Neural crest cell (in vitro differentiated cells): Measurements from ENCODE around the gene TRIM74. TPM values are rescaled to one million over a fixed set of nuclear protein-coding genes. Genes with fewer than 3 reads are reported as not detected.
"Not testable (repeated sequence)": the region's sequence is repeated elsewhere in the genome, so short reads cannot be mapped to it uniquely, and the experiment has no call there.

Source experiments
- DNase-seq: peaks from one replicate; pipeline ENCODE4 v3.0.0; 2021; ENCODE audit warnings: low read depth, mixed read lengths, low spot score
- H3K27ac Mint-ChIP-seq: one replicate; pipeline ENCODE4 v1.8.0; 2021; ENCODE audit warnings: mild to moderate bottlenecking, mixed read lengths; ENCODE audit not compliant: unreplicated experiment
- H3K27me3 Mint-ChIP-seq: 2 replicates; pipeline ENCODE4 v1.8.0; 2021; ENCODE audit warnings: low read depth, mild to moderate bottlenecking, mixed read lengths
- H3K36me3 Mint-ChIP-seq: 2 replicates; pipeline ENCODE4 v1.8.0; 2021; ENCODE audit warnings: low read depth, mild to moderate bottlenecking, mixed read lengths
- H3K4me1 Mint-ChIP-seq: 2 replicates; pipeline ENCODE4 v1.8.0; 2021; ENCODE audit warnings: mixed read lengths
- H3K4me3 Mint-ChIP-seq: one replicate; pipeline ENCODE4 v1.8.0; 2021; ENCODE audit warnings: mild to moderate bottlenecking, mixed read lengths
- H3K9me3 Mint-ChIP-seq: 2 replicates; pipeline ENCODE4 v1.8.0; 2021; ENCODE audit warnings: mixed read lengths
- total RNA-seq: library from RNA; stranded (reverse); gene quantifications from 2 replicates; pipeline ENCODE4 v1.2.1, GENCODE V29; 2021
- TF ChIP-seq, protein P1 (sequence below): fragments of 200-600 bp; sonication (generic); conservative IDR thresholded peaks from 2 replicates; pipeline ENCODE4 v1.5.0; 2021; ENCODE audit warnings: antibody characterized with exemption, mild to moderate bottlenecking

The TRIM74 gene
- total RNA-seq, 1 donor from 2014 or later, result 0.96 TPM

- not testable (repeated sequence) for H3K4me1 Mint-ChIP-seq, H3K27ac Mint-ChIP-seq, H3K4me3 Mint-ChIP-seq, H3K9me3 Mint-ChIP-seq, DNase-seq, H3K36me3 Mint-ChIP-seq, H3K27me3 Mint-ChIP-seq
Measured at GRCh38 chr7:72948714-72949113, 20.6 kb downstream of the TRIM74 start.

GRCh38 chr7:72946130-72946745, 23.0 kb downstream of the TRIM74 start:
- H3K27me3 Mint-ChIP-seq, DNase-seq, H3K27ac Mint-ChIP-seq, H3K36me3 Mint-ChIP-seq, H3K4me3 Mint-ChIP-seq, H3K4me1 Mint-ChIP-seq, H3K9me3 Mint-ChIP-seq: not testable (repeated sequence)
- TF ChIP-seq, protein P1, sequence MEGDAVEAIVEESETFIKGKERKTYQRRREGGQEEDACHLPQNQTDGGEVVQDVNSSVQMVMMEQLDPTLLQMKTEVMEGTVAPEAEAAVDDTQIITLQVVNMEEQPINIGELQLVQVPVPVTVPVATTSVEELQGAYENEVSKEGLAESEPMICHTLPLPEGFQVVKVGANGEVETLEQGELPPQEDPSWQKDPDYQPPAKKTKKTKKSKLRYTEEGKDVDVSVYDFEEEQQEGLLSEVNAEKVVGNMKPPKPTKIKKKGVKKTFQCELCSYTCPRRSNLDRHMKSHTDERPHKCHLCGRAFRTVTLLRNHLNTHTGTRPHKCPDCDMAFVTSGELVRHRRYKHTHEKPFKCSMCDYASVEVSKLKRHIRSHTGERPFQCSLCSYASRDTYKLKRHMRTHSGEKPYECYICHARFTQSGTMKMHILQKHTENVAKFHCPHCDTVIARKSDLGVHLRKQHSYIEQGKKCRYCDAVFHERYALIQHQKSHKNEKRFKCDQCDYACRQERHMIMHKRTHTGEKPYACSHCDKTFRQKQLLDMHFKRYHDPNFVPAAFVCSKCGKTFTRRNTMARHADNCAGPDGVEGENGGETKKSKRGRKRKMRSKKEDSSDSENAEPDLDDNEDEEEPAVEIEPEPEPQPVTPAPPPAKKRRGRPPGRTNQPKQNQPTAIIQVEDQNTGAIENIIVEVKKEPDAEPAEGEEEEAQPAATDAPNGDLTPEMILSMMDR, result peak; percentile 43

GRCh38 chr7:72945597-72945996, 23.7 kb downstream of the TRIM74 start:
- not testable (repeated sequence) for H3K27ac Mint-ChIP-seq, H3K27me3 Mint-ChIP-seq, H3K36me3 Mint-ChIP-seq, H3K4me3 Mint-ChIP-seq, H3K4me1 Mint-ChIP-seq, H3K9me3 Mint-ChIP-seq, DNase-seq

DNA sequence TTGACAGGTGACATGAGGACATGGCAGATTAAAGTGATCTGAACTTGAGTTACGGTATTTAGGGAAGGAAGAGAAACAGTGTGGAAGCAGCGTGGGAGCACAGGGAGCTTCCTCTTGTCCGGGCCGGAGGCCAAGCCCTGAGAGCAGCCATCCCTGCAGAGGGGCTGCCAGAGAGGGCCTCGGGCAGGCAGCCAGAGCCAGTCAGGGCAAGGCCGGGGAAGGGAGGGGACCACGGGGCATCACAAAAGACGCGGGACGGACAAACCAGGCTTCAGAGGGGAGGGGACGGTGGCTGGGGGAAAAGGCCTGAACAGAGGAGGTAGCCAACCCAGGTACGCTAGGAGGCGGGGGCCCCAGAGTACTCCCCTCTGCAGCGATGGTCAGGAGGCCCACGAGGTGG, 24.3 kb downstream of the TRIM74 start:
- DNase-seq, H3K27me3 Mint-ChIP-seq, H3K36me3 Mint-ChIP-seq, H3K27ac Mint-ChIP-seq, H3K9me3 Mint-ChIP-seq, H3K4me3 Mint-ChIP-seq, H3K4me1 Mint-ChIP-seq: not testable (repeated sequence)

DNA sequence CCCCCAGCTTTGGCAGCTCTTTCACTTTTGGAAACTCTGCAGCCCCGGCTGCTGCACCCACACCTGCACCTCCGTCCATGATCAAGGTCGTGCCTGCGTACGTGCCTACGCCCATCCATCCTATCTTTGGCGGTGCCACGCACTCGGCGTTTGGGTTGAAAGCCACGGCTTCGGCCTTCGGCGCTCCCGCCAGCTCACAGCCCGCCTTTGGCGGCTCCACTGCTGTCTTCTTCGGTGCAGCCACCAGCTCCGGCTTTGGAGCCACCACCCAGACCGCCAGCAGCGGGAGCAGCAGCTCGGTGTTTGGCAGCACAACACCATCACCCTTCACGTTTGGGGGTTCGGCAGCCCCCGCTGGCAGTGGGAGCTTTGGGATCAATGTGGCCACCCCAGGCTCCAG, 26.3 kb downstream of the TRIM74 start:
- not testable (repeated sequence) for H3K4me1 Mint-ChIP-seq, H3K4me3 Mint-ChIP-seq, H3K36me3 Mint-ChIP-seq, H3K27ac Mint-ChIP-seq, H3K27me3 Mint-ChIP-seq, H3K9me3 Mint-ChIP-seq, DNase-seq

- H3K27me3 Mint-ChIP-seq, H3K27ac Mint-ChIP-seq, DNase-seq, H3K4me3 Mint-ChIP-seq, H3K36me3 Mint-ChIP-seq, H3K4me1 Mint-ChIP-seq, H3K9me3 Mint-ChIP-seq: not testable (repeated sequence)
Measured at GRCh38 chr7:72942022-72942705, 27.1 kb downstream of the TRIM74 start.

DNA sequence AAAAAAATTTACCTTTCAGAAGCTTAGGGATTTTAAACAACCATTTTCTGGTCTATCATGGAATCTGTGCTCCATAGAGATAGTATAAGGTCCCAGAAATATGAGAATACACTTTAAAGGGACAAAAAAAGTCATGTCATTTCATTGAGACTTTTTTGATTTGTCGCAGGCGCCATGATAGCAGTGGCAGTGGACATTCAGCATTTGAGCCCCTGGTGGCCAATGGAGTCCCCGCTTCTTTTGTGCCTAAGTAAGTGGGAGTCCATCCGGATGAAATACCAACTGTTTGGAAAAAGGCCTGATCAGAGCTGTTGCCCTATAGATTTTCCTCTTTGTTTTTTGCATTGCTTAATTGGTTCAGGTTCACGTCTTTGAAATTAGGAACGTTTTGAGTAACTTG, 41.0 kb downstream of the TRIM74 start:
- DNase-seq, H3K27me3 Mint-ChIP-seq, H3K9me3 Mint-ChIP-seq, H3K27ac Mint-ChIP-seq: not testable (repeated sequence)
- peak overlapping the region; percentile 59 for H3K4me3 Mint-ChIP-seq
- H3K36me3 Mint-ChIP-seq, result peaks cover 16% of the 10 kb centered on the region
- peaks cover 26% of the 10 kb centered on the region for H3K4me1 Mint-ChIP-seq

DNA sequence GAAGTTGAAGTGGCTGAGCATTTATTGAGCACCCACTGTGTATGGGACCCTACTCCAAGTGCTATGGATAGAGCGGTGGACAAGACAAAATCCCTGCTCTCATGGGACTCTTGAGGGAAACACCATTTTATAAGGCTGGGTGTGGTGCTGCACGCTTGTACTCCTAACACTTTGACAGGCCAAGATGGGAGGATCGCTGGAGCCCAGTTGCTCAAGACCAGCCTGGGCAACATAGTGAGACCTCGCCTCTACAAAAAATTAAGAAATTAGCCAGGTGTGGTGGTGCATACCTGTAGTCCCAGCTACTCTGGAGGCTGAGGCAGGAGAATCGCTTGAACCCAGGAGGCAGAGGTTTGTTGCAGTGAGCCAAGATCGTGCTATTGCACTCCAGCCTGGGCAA, 41.5 kb downstream of the TRIM74 start:
- not testable (repeated sequence) for DNase-seq, H3K9me3 Mint-ChIP-seq, H3K27me3 Mint-ChIP-seq, H3K27ac Mint-ChIP-seq
- Mint-ChIP-seq H3K4me1 (peaks cover 26% of the 10 kb centered on the region), H3K4me3 (peak overlapping the region; percentile 34), H3K36me3 (peaks cover 16% of the 10 kb centered on the region)

DNA sequence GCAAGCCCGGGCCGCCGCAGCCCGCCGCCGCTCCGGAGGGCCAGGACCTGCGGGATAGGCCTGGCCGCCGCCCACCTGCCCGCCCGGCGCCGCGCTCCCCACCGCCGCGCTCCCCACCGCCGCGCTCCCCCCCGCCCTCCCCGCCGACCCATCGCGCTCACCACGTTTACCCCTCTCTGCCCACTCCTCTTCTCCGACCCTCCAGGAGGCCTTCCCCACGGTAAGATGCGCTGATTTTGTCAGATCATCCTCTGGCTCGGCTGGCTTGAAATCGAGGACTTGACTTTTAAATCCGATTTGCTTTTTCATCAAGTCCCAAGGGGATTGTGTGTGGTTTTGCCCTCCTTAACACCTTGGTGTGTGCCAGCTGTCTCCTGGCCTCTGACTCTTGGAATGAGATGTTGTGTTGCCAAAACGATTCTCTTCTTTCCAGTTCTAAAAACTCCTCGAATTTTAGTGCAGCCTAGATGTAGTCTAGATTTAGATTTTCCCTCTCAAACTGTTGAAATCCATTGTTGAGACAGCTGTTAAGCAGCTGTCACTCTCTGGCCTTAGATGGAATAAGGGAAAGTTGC, 43.6 kb downstream of the TRIM74 start:
- H3K27ac Mint-ChIP-seq, result peak overlapping the region; percentile 96
- no peaks in the 10 kb centered on the region for H3K27me3 Mint-ChIP-seq
- H3K4me1 Mint-ChIP-seq, result peaks cover 26% of the 10 kb centered on the region
- DNase-seq, result no peak
- no peaks in the 10 kb centered on the region for H3K9me3 Mint-ChIP-seq
- peak overlapping the region; percentile 97 for H3K4me3 Mint-ChIP-seq
- TF ChIP-seq, protein P1, result no peak
- H3K36me3 Mint-ChIP-seq, result peaks cover 14% of the 10 kb centered on the region
